Keratinocyte (primary cell): ENCODE measurements around the gene AGFG1. TPM values are rescaled to one million over a fixed set of nuclear protein-coding genes. Genes with fewer than 3 reads are reported as not detected.

ENCODE experiments used
- DNase-seq: peaks from one replicate; pipeline ENCODE4 v3.0.0-alpha.2; 2011; ENCODE audit warnings: low read depth, missing footprints, low spot score
- FAIRE-seq: peaks from 2 replicates; lab custom pipeline; 2011; peaks lifted over from hg19 to GRCh38; lab: Jason Lieb, UNC
- H2AFZ ChIP-seq: 2 replicates; pipeline ENCODE4 v1.6.0; 2012; ENCODE audit warnings: low read length, control low read depth, inconsistent platforms; ENCODE audit not compliant: control insufficient read depth
- H3K27ac ChIP-seq: 2 replicates; pipeline ENCODE4 v1.5.1; 2011; ENCODE audit warnings: low read length; ENCODE audit not compliant: control insufficient read depth, insufficient read depth
- H3K27me3 ChIP-seq: 3 replicates; pipeline ENCODE4 v1.6.0; 2011; ENCODE audit warnings: low read length; ENCODE audit not compliant: control insufficient read depth, insufficient read depth; ENCODE audit errors: extremely low read depth
- H3K36me3 ChIP-seq, 2 experiments: 2 replicates in 1 of 2; 3 replicates in 1 of 2; pipeline ENCODE4 v1.5.1; 2011; ENCODE audit warnings: low read length in 2 of 2, mild to moderate bottlenecking in 1 of 2; ENCODE audit not compliant: control insufficient read depth in 2 of 2, insufficient read depth in 2 of 2; ENCODE audit errors: extremely low read depth in 1 of 2
- H3K4me1 ChIP-seq: 3 replicates; pipeline ENCODE4 v1.5.1; 2011; ENCODE audit warnings: low read length; ENCODE audit not compliant: control insufficient read depth, insufficient read depth; ENCODE audit errors: extremely low read depth
- H3K4me2 ChIP-seq: 3 replicates; pipeline ENCODE4 v1.6.0; 2011; ENCODE audit warnings: low read depth, low read length; ENCODE audit not compliant: control insufficient read depth, insufficient read depth; ENCODE audit errors: extremely low read depth
- H3K4me3 ChIP-seq, 3 experiments: fragments of 200-600 bp in 1 of 3; sonication (generic) in 1 of 3; 2 replicates in 2 of 3; 3 replicates in 1 of 3; pipeline ENCODE4 v1.5.1; 2011 to 2016; ENCODE audit warnings: low read length in 3 of 3, mild to moderate bottlenecking in 3 of 3, control low read depth in 2 of 3, inconsistent platforms in 1 of 3, low read depth in 1 of 3, mixed read lengths in 1 of 3, mixed run types in 1 of 3, moderate library complexity in 1 of 3; ENCODE audit not compliant: control insufficient read depth in 2 of 3, insufficient read depth in 2 of 3; ENCODE audit errors: extremely low read depth in 1 of 3
- H3K79me2 ChIP-seq: 2 replicates; pipeline ENCODE4 v1.6.0; 2012; ENCODE audit warnings: low read length; ENCODE audit not compliant: control insufficient read depth, insufficient read depth
- H3K9ac ChIP-seq: 3 replicates; pipeline ENCODE4 v1.6.0; 2011; ENCODE audit warnings: low read length; ENCODE audit not compliant: control insufficient read depth, insufficient read depth; ENCODE audit errors: extremely low read depth
- H3K9me1 ChIP-seq: 3 replicates; pipeline ENCODE4 v1.6.0; 2011; ENCODE audit warnings: low read length; ENCODE audit not compliant: control insufficient read depth, insufficient read depth; ENCODE audit errors: extremely low read depth
- H3K9me3 ChIP-seq: 2 replicates; pipeline ENCODE4 v1.5.1; 2012; ENCODE audit warnings: low read depth, low read length; ENCODE audit not compliant: control insufficient read depth
- H4K20me1 ChIP-seq: 3 replicates; pipeline ENCODE4 v1.6.0; 2011; ENCODE audit warnings: low read length; ENCODE audit not compliant: control insufficient read depth, insufficient read depth; ENCODE audit errors: extremely low read depth
- EZH2 ChIP-seq: IDR thresholded peaks from one replicate; pipeline ENCODE4 v1.6.1; 2012; ENCODE audit warnings: inconsistent platforms, mild to moderate bottlenecking, low read length, moderate library complexity
- dilution Hi-C: fragments of 300-500 bp; cut with MboI; formaldehyde crosslinking; loops from one replicate; pipeline ENCODE4 v1.7.0; 2020; ENCODE audit warnings: low sequenced_read_pairs; ENCODE audit not compliant: extremely low pct_ligation_motif_present
- polyA plus RNA-seq, 5 experiments: library from polyadenylated mRNA; depleted of rRNA in 3 of 5; stranded (reverse) in 3 of 5; stranded (forward) in 1 of 5; unstranded in 1 of 5; fragments of >200 nt; gene quantifications; 1 replicate in 1 of 5; 2 replicates in 3 of 5; 3 replicates in 1 of 5; pipeline versions ENCODE4 v1.2.1 to v1.2.3, GENCODE V29; 2011 to 2012; ENCODE audit warnings: missing spikeins in 2 of 5, low read depth in 1 of 5, low replicate concordance in 1 of 5
- TF ChIP-seq, protein P1 (sequence below), 3 experiments: IDR thresholded peaks in 1 of 3; conservative IDR thresholded peaks in 1 of 3; optimal IDR thresholded peaks in 1 of 3; 2 replicates in 2 of 3; 3 replicates in 1 of 3; pipeline versions ENCODE3 to v1.5.1; 2011; ENCODE audit warnings: low read length in 3 of 3, mild to moderate bottlenecking in 3 of 3, moderate library complexity in 2 of 3, control low read depth in 1 of 3, inconsistent platforms in 1 of 3; ENCODE audit not compliant: insufficient read depth in 2 of 3; ENCODE audit errors: extremely low read depth in 1 of 3

The AGFG1 gene
- polyA plus RNA-seq, 1 donor (not counting 4 experiments of a cell fraction or from before 2014, with no cell fraction given): 111 TPM

DNA sequence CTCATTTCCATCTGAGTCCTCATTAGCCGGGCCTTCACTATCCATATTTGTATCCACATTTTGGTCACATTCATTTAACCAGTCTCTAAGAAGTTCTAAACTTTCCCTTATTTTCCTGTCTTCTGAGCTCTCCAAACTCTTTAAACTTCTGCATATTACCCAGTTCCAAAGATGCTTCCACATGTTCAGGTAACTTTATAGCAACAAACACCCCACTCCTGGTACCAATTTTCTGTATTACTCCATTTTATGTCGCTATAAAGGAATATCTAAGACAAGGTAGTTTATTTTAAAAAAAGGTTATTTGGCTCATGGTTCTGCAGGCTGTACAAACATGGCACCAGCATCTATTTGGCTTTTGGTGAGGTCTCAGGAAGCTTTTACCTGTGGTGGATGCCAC lies 38.8 kb upstream of the AGFG1 start:
- H3K4me3 ChIP-seq: no peak overlapping the region
- no peaks in the 10 kb centered on the region for H3K27me3 ChIP-seq
- TF ChIP-seq EZH2: no peak
- TF ChIP-seq, protein P1, sequence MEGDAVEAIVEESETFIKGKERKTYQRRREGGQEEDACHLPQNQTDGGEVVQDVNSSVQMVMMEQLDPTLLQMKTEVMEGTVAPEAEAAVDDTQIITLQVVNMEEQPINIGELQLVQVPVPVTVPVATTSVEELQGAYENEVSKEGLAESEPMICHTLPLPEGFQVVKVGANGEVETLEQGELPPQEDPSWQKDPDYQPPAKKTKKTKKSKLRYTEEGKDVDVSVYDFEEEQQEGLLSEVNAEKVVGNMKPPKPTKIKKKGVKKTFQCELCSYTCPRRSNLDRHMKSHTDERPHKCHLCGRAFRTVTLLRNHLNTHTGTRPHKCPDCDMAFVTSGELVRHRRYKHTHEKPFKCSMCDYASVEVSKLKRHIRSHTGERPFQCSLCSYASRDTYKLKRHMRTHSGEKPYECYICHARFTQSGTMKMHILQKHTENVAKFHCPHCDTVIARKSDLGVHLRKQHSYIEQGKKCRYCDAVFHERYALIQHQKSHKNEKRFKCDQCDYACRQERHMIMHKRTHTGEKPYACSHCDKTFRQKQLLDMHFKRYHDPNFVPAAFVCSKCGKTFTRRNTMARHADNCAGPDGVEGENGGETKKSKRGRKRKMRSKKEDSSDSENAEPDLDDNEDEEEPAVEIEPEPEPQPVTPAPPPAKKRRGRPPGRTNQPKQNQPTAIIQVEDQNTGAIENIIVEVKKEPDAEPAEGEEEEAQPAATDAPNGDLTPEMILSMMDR (optimal IDR thresholded peaks at IDR 0.05 in 1 of 3, IDR thresholded peaks at IDR 0.05 in 1 of 3, conservative IDR thresholded peaks at IDR 0.05 in 1 of 3; ENCODE audit: extremely low read depth in 1 of 3, insufficient read depth in 2 of 3, low read length in 3 of 3): no peak
- H3K4me2 ChIP-seq: no peak overlapping the region
- no peak for DNase-seq
- H4K20me1 ChIP-seq: no peaks in the 10 kb centered on the region
- FAIRE-seq: no peak
- H3K27ac ChIP-seq: no peak overlapping the region
- H2AFZ ChIP-seq: no peak overlapping the region
- H3K9ac ChIP-seq: no peak overlapping the region
- dilution Hi-C loops: no loop called here
- peaks cover 3% of the 10 kb centered on the region for H3K9me3 ChIP-seq
- no peaks in the 10 kb centered on the region for H3K79me2 ChIP-seq
- no peaks in the 10 kb centered on the region for H3K9me1 ChIP-seq
- H3K4me1 ChIP-seq: no peaks in the 10 kb centered on the region
- H3K36me3 ChIP-seq: no peaks in the 10 kb centered on the region

DNA sequence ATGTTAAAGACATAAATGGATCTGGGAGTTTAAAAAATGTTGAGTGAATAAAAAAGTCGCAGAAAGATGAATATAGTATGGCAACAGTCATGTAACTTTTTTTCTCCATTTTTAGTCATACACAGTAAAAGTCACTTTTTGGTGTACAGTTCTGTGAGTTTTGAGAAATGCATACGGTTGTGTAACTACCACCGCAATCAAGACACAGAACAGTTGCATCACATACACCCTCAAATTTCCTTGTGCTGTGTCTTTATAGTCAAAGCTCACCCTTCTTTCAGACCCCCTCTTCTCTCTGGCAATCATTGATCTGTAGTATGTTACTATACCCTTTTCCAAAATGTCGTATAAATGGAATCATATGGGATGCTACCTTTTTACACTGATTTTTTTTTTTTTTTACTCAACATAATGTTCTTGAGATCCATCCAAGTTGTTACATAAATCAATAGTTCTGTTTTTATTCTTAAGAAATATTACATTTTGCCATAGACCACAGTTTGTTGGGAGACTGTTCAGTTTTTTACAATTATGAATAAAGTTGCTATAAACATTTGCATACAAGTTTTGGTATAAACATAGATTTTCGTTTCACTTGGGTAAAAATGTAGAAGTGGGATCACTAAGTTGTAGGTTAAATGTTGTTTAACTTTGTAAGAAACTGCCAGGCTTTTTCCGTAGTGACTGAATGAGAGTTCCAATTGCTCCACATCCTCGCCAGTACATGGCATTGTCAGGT lies 35.4 kb upstream of the AGFG1 start:
- Histone ChIP-seq H3K9ac (no peak overlapping the region), H3K36me3 (no peaks in the 10 kb centered on the region), H3K79me2 (no peaks in the 10 kb centered on the region), H3K9me3 (peaks cover 3% of the 10 kb centered on the region), H3K4me1 (no peaks in the 10 kb centered on the region), H3K9me1 (no peaks in the 10 kb centered on the region), H3K27ac (no peak overlapping the region), H3K27me3 (no peaks in the 10 kb centered on the region), H4K20me1 (no peaks in the 10 kb centered on the region), H3K4me2 (no peak overlapping the region), H3K4me3 (no peak overlapping the region), H2AFZ (no peak overlapping the region)
- no peak for TF ChIP-seq EZH2
- TF ChIP-seq, protein P1 (optimal IDR thresholded peaks at IDR 0.05 in 1 of 3, IDR thresholded peaks at IDR 0.05 in 1 of 3, conservative IDR thresholded peaks at IDR 0.05 in 1 of 3; ENCODE audit: extremely low read depth in 1 of 3, insufficient read depth in 2 of 3, low read length in 3 of 3): no peak
- no peak for DNase-seq
- FAIRE-seq: no peak
- dilution Hi-C loops: no loop called here
